ENCODE results near the gene ERMAP.

Gene ERMAP

DNA sequence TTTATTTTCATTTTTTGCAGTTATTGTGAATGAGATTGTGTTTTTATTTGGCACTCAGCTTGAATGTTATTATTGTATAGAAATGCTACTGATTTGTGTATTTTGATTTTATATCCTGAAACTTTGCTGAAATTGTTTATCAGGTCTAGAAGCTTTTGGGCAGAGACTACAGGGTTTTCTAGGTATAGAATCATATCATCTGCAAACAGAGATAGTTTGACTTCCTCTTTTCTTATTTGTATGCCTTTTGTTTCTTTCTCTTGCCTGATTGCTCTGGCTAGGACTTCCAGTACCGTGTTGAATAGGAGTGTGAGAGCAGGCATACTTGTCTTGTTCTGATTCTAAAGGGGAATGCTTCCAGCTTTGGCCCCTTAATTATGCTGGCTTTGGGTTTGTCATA, 56.7 kb downstream of the ERMAP start:
- DNase-seq (ENCODE audit: low read depth in 2 of 2) = no peak

DNA sequence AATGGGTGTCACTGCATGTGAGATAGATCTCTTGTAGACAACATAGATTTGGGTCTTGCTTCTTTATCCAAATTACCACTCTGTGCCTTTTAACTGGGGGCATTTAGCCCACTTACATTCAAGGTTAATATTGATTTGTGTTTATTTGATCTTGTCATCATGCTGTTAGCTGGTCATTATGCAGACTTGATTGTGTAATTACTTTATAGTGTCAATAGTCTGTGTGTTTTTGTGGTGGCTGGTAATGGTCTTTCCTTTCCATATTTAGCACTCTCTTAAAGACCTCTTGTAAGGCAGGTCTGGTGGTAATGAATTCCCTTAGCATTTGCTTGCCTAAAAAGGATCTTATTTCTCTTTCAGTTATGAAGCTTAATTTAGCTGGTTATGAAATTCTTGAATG, 59.1 kb downstream of the ERMAP start:
- DNase-seq (ENCODE audit: low read depth in 2 of 2) = no peak

DNA sequence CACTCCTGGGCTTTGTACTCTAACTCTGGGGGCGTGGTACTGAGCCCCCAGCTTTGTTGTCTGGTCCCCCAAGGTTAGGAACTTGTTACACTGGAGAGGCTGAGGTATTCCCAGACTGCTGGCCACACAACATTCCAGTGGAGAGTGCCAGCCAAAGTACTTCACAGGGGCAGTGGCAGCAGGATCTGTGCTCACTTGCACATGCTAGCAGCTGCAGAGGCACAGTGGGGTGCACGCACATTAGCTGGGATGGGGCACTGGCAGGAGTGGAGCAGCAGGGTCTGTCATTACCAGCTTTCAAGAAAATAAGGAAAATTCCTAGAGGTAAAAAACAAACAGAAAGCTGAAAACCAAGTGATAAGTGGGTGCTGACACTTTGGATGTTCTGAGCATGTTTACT, 60.5 kb downstream of the ERMAP start:
- no peak for DNase-seq (ENCODE audit: low read depth in 2 of 2)

DNA sequence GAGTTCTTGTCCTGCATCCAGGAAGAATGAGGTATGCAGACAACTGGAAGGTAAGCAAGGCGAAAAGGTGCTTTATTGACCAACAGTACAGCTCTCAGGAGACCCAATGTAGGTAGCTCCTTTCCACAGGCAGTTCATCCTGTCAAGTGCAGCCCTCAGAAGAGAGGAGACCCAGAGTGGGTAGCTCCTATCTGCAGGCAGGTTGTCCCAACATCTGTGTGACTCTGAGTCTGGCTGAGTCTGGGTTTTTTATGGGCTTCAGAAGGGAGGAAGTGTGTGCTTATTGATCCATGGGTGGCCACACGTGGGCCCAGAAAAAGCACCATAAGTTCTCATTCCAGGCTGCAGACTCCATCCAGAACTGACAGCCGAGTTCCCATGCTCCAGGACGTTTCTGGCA, 63.5 kb downstream of the ERMAP start:
- no peak for DNase-seq (ENCODE audit: low read depth in 2 of 2)

DNA sequence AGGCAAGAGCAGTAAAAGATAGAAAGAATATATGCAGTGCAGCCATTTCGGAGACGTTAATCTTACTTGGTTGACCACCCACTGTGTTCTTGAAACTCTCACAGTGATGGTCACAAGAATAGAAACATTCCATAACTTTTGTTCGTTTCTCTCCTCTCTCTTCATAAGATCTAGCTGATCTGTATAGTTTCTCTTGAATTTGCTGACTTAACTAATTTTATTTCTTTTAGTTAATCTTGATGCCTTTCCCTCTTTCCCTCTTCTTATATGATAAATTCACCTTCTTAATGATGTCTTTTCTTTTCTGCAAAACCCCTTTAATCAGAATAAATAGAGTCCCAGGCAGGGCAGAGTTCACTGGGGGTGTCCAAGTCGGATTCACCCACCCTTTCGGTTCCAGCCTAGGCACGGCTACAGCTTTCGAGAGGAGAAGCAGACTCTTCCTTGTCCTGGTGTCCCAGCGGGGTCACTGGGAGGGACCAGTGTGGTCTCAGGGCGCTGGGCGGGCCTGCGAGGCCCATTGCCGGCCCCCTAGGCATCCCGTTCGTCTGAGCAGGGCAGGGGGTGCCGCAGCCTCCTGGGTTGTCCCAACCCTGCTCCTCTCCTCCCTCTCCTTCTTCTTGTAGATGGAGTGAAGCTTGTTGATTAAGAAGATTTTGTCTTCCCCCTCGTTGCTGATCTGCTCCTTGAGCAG, 69.3 kb downstream of the ERMAP start:
- DNase-seq (ENCODE audit: low read depth in 2 of 2) = no peak

DNA sequence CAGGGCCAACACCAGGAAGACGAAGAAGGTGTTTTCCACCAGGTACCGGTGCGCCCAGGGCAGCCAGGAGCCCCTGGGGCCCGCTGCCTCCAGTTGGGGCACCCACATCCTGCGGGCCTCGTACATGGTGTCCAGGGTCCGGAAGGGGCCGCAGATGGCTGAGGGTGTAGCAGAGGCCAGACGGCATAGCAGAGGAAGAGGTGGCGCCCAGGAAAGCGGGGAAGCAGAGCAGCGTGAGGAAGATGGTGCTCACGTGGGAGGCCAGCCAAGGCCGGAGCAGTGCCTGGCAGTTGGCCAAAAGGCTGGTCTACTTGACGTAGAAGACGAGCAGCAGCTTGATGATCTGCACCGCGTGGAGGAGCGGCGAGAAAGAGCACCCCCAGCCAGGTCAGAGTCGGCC, 69.9 kb downstream of the ERMAP start:
- no peak for DNase-seq (ENCODE audit: low read depth in 2 of 2)

DNA sequence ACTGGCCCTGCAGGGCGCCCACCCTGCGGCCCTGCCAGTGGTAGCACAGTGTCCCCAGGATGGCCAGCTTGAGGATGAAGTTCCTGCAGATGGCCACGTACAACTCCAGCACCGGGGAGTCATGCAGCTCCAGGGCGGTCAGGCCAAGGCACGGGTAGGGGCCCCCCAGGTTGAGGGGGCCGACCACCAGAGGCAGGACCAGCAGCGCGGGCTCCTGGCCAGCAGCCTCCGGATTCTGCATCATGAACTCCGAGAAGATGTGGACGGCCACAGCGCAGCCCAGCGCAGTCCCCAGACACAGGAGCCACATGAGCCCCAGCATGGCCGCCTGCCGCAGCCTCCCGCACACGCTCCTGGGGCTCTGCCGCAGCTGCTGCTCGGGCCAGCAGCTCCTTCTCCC, 70.4 kb downstream of the ERMAP start:
- DNase-seq (ENCODE audit: low read depth in 2 of 2) = no peak

DNA sequence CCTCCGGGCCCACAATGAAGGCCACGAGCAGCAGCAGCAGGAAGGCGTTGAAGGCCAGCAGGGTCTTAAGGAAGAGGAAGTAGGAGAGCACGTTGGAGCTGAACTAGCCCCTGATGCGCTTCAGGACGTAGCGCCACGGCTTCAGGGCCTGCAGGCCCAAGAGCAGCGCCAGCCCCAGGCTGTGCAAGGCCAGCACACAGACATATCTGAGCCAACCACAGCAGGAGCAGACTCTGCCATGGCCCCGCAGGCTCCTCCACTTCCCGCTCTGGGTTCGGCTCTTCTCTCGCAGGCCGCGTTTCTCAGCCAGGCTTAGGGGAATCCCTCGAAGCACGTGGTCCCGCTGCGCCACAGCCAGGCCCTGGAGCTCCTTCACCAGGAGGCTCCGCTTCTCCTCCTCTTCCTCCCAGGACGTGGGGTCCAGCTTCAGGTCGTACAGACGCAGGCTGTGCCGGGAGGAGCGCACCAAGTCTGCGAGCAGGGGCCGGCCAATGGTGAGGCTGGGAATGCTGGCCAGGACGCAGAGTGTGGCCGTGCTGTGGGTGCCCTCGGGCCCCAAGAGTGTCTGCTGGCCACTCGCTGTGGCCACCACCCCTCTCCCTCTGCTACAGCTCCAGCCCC, 71.2 kb downstream of the ERMAP start:
- DNase-seq (ENCODE audit: low read depth in 2 of 2) = no peak

DNA sequence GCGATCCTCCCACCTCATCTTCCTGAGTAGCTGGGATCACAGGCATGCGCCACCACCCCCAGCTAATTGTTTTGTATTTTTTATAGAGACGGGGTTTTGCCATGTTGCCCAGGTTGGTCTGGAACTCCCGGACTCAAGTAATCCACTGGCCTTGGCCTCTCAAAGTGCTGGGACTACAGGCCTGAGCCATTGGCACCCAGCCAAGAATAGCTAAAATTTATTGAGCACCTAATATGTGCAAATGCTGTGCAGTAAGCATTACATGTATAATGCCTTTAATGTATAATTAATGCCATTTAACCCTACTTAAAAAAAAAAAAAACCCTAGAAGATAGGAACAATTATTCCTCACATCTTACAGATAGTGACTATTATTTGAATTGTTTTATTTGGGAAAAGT, 72.3 kb downstream of the ERMAP start:
- DNase-seq (ENCODE audit: low read depth in 2 of 2) = no peak

DNA sequence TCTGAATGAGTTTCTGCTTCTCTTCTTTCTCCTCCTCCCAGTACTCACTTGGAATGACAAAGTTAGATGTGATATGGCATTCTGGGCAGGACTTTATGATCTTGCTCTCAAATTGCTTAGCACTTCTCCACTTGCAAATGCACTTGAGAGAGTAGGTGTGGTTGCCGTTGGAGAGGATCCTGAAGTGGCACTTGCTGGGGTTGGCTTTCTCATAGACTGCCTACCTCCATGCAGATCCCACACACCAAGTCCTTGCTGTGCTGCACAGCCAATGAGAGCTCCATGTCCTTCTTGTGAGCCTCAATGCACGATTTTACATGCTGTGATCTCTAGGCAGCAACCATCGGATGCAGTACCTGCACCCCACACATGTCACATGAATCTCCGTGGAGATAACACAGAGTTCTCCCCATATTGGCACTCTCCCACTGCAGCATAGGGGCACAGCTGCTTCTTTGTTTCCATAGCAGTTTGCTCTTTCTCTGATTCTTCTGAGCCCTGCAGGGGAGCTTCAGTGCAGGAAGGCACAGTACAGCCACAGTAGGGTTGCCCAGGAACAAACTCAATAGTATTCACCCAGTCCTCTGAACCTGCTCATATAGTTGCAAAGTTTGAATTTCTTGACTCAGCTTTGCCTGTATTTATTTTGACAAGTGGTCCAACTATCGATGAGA, 74.7 kb downstream of the ERMAP start:
- no peak for DNase-seq (ENCODE audit: low read depth in 2 of 2)
